K562 (cell line): Measurements from ENCODE around the gene ZNF761. TPM values are rescaled to one million over a fixed set of nuclear protein-coding genes. Genes with fewer than 3 reads are reported as not detected.

Experiments
- ARID4B ChIP-seq: sonication (generic); formaldehyde crosslinking; IDR thresholded peaks from 2 replicates; pipeline ENCODE4 v1.8.0; 2022; ENCODE audit warnings: mild to moderate bottlenecking, missing genetic modification reagents
- CHCHD3 ChIP-seq: fragments of 250-450 bp; sonication (Bioruptor Pico); IDR thresholded peaks from 2 replicates; pipeline ENCODE4 v2.1.2; 2022; ENCODE audit warnings: mild to moderate bottlenecking
- NFXL1 ChIP-seq: fragments of 450-650 bp; formaldehyde crosslinking; IDR thresholded peaks from 2 replicates; pipeline ENCODE4 v1.4.0; 2021; ENCODE audit warnings: mild to moderate bottlenecking
- SAP30 ChIP-seq: fragments of 200-600 bp; sonication (generic); IDR thresholded peaks from 2 replicates; pipeline ENCODE4 v1.6.1; 2012; ENCODE audit warnings: borderline replicate concordance, low read depth, mild to moderate bottlenecking, moderate library complexity, low read length, control low read depth, inconsistent platforms; ENCODE audit not compliant: insufficient read depth, poor library complexity, severe bottlenecking
- TBP ChIP-seq: optimal IDR thresholded peaks from 2 replicates; pipeline ENCODE3; 2011; ENCODE audit warnings: low read depth, low read length, improper control_type of control experiment
- TCFL5 ChIP-seq: fragments of 250-450 bp; sonication (Bioruptor Pico); conservative IDR thresholded peaks from 2 replicates; pipeline ENCODE4 v1.6.1; 2021; ENCODE audit warnings: mild to moderate bottlenecking, moderate library complexity, matching md5 sums
- ZNF444 ChIP-seq: fragments of 250-450 bp; sonication (Bioruptor Pico); IDR thresholded peaks from 2 replicates; pipeline ENCODE4 v1.4.0; 2020; ENCODE audit warnings: mild to moderate bottlenecking, moderate library complexity
- polyA plus RNA-seq, 8 experiments: library from polyadenylated mRNA; depleted of rRNA in 4 of 8; stranded (reverse) in 5 of 8; unstranded in 3 of 8; fragments of >200 nt; fragmentation: Nextera tagmentation in 2 of 8; fragmentation: Illumina TruSeq in 1 of 8; extraction: Ambion mirVana in 2 of 8; extraction: Trizol in 1 of 8; gene quantifications; 2 replicates each; pipeline versions ENCODE4 v1.2.1 to v1.2.3, GENCODE V29; 2011 to 2014; ENCODE audit warnings: inconsistent platforms in 1 of 8, missing spikeins in 1 of 8
- total RNA-seq, 7 experiments: library from RNA; depleted of rRNA in 6 of 7; stranded (reverse); fragments of >200 nt in 6 of 7; fragmentation: Illumina TruSeq in 2 of 7; extraction: Trizol in 2 of 7; gene quantifications; 2 replicates each; pipeline versions ENCODE4 v1.2.1 to v1.2.3, GENCODE V29; 2011 to 2021; ENCODE audit warnings: low replicate concordance in 1 of 7

Gene ZNF761
- total and polyA plus RNA-seq, 9 of the 15 experiments (the other 6 are each of a cell fraction or from before 2014, with no cell fraction given) = 10.3 to 30.2 (median 17.0) TPM

- TF ChIP-seq ARID4B = no peak
- no peak for TF ChIP-seq SAP30
- TF ChIP-seq ZNF444 = no peak
- TF ChIP-seq CHCHD3 (CRISPR knock-in tag) = no peak
- no peak for TF ChIP-seq TBP
- no peak for TF ChIP-seq TCFL5 (CRISPR knock-in tag)
- TF ChIP-seq NFXL1 (CRISPR knock-in tag) = no peak
Observed at GRCh38 chr19:53462861-53463260, 31.1 kb downstream of the ZNF761 start (continued).
